SKM-1 treated with dmso at 0.1 percent for 144 hours (cell line): Measurements from ENCODE around the gene KRTAP10-10.
"Not testable (repeated sequence)": the region's sequence is repeated elsewhere in the genome, so short reads cannot be mapped to it uniquely, and the experiment has no call there.

Experiments used
- DNase-seq: peaks from one replicate; lab custom pipeline; 2025; ENCODE audit not compliant: unreplicated experiment; lab: John Stamatoyannopoulos, UW

The KRTAP10-10 gene

DNA sequence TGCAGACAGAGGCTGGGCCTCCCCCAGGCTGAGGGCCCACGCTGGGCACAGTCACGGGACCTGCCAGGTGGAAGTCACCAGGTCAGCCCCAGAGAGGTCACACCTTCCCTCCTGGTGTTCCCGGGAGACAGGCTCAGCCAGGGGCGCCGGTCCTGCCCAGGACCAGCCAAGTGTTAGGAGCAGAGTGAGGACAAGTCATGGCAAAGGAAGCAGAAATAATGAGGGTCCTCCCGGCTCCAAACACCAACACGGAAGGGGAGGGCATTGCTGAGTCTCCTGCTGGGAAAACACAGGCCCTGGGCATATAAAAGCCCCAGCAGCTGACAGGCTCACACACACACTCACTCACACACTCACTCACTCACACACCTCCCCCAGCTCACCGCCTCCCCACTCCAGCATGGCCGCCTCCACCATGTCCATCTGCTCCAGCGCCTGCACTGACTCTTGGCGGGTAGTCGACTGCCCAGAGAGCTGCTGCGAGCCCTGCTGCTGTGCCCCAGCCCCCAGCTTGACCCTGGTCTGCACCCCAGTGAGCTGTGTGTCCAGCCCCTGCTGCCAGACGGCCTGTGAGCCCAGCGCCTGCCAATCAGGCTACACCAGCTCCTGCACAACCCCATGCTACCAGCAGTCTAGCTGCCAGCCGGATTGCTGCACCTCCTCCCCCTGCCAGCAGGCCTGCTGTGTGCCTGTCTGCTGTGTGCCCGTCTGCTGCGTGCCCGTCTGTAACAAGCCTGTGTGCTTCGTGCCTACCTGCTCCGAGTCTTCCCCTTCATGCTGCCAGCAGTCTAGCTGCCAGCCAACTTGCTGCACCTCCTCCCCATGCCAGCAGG, at the start of gene KRTAP10-10:
TSS of gene KRTAP10-10 (plus strand) at position 339 of the 833 bp plus-strand sequence. CDS start at position 401, 62 bp downstream.
- DNase-seq = no peak

DNA sequence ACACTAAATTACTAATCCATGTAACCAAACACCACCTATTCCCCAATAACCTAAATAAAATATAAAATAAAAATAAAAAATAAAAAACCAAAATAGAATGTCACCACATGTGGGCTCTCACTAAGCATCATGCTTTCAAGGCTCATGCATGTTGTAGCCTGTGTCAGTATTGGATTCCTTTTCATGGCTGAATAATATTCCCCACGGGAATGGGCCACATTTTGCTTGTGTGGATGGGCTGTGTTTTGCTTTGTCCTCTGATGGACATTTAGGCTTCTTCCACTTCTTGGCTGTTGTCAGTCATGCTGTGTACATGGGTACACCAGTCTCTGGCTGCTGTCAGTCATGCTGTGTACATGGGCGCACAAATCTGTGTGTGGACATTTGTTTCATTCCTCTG, 48.1 kb upstream of the KRTAP10-10 start:
- no peak for DNase-seq

GRCh38 chr21:44589586-44590305, 47.4 kb upstream of the KRTAP10-10 start:
- DNase-seq = no peak

GRCh38 chr21:44590311-44590721, 46.8 kb upstream of the KRTAP10-10 start:
- no peak for DNase-seq

- not testable (repeated sequence) for DNase-seq
Observed at GRCh38 chr21:44590897-44591800, 46.0 kb upstream of the KRTAP10-10 start.

- not testable (repeated sequence) for DNase-seq
Observed at GRCh38 chr21:44591801-44592130, 45.4 kb upstream of the KRTAP10-10 start.

GRCh38 chr21:44592446-44593311, 44.5 kb upstream of the KRTAP10-10 start, which contains the start of gene KRTAP10-6:
Gene KRTAP10-6 (minus strand): TSS chr21:44592505. CDS start chr21:44592484, 21 bp downstream.
- no peak for DNase-seq

DNA sequence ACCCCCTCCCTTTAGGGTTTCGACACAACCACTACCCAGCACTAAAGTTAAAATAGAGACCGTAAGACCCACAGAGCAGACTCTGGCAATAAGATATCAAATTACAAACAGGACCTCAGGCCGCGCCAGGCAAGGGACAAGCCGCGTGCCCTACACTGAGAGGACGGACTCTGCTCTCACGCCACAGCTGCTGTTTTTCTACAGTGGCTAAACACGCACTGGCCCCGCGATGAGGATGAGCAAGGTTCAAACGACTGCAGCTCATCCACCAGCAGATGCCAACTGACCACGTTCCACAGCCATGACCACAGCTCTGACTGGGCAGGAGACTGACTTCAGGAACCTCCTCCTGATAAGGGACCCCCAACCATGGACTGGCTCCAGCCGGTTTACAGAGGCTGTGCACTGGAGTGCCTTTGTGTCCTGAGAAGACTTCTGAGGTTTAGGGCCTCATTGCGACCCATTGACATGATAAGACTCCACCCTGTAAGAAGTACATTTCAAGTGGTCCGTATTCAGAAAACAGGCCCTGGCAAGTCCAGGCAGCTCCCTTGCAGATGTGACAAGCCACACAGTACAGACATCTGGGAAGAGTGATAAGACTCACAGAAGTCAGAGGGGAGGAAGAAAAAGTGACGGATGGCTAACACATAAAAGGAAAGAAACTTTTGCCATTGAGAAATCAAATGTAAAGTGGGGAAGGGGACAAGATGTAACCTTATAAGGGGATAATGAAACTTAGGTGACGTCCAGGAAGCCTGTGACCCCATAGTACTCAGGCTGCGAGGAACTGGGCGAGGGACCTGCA, 43.4 kb upstream of the KRTAP10-10 start:
- DNase-seq = no peak

DNA sequence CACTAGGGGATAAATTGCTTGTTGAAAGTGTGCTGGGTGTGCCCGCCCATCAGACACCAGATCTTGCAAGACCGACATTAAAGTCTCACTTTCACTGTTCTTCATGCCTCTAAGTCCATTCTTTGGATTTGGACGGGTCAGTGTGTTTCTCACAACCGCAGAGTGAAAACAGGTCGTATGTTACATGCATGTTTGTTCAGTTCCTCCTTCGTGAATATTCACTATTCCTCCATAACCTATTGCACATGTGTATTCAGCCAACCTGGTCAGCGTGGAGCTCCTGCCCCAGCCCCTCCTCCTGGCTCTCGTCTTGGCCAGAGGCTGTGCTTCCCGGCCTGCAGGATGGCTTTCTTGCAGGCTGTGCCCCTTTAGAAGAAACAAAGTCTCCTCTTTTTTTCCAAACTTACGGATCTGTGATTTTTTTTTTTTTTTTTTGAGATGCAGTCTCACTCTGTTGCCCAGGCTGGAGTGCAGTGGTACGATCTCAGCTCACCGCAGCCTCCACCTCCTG, 42.7 kb upstream of the KRTAP10-10 start:
- no peak for DNase-seq

- DNase-seq = no peak
Observed at GRCh38 chr21:44595524-44595923, 41.6 kb upstream of the KRTAP10-10 start.

- no peak for DNase-seq
Observed at GRCh38 chr21:44596068-44596725, 41.0 kb upstream of the KRTAP10-10 start.

- no peak for DNase-seq
Observed at GRCh38 chr21:44598061-44598460, 39.1 kb upstream of the KRTAP10-10 start.

- no peak for DNase-seq
Observed at GRCh38 chr21:44599264-44600029, 37.7 kb upstream of the KRTAP10-10 start.

GRCh38 chr21:44600118-44600978, 36.8 kb upstream of the KRTAP10-10 start, which contains the start of gene KRTAP10-7:
Gene KRTAP10-7 (plus strand): TSS chr21:44600597. CDS start chr21:44600622, 25 bp downstream.
- DNase-seq = not testable (repeated sequence)

- DNase-seq = not testable (repeated sequence)
Observed at GRCh38 chr21:44601091-44601490, 36.1 kb upstream of the KRTAP10-10 start.

DNA sequence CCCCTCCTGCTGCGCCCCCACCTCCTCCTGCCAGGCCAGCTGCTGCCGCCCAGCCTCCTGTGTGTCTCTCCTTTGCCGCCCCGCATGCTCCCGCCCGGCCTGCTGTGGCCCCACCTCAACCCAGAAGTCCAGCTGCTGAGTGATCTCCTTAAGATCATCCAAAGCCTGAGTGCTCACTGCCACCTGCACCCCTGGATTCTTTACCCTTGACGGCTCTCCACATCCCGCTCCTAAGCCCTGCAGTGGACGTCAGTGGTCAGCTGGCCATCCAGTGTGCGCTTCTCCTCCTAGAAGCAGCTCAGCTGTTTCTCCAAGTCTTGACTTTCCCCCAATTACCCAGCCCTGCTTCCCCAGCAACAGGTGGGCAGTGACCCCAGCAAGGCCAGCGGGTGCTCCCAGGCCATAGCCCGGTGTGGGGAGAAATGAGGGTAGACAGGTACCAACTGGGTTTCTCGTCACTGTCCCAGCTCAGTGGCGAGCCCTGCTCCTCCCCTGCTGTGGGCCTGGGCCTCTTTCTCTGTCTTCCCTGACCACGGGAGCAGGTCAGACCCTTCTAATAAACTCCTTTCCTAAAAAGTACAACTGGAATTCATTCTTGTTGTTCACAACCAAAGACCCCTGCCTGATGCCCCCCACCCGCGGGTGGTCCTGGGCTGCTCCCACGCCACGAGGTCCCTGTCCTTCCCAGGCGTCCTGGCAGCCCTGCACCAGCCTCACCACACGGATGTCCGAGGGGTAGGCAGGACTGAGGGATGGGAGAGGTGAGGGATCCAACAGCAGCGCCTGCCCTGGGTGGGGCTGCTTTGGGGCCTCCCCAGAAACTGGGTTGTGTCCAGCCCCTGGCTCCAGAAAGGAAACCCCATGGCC, 35.3 kb upstream of the KRTAP10-10 start:
- no peak for DNase-seq
